GM12891 (cell line): ENCODE results near the gene CAPS.

Experiments
- DNase-seq: peaks from one replicate; pipeline ENCODE4 v3.0.0; 2011; ENCODE audit warnings: low spot score; ENCODE audit not compliant: insufficient read length
- FAIRE-seq: peaks from 2 replicates; lab custom pipeline; 2011; peaks lifted over from hg19 to GRCh38; lab: Jason Lieb, UNC
- PAX5 ChIP-seq: IDR thresholded peaks from 2 replicates; pipeline ENCODE4 v1.6.1; 2011; ENCODE audit warnings: low read length, moderate library complexity, mild to moderate bottlenecking; ENCODE audit not compliant: insufficient read depth, severe bottlenecking
- POLR2A ChIP-seq: IDR thresholded peaks from 2 replicates; pipeline ENCODE4 v1.6.1; 2011; ENCODE audit warnings: low read depth, low read length, control low read depth
- POLR2AphosphoS5 ChIP-seq: IDR thresholded peaks from 2 replicates; pipeline ENCODE4 v1.6.1; 2011; ENCODE audit warnings: low read depth, low read length, control low read depth
- POU2F2 ChIP-seq: IDR thresholded peaks from 2 replicates; pipeline ENCODE4 v1.6.1; 2011; ENCODE audit warnings: low read depth, mild to moderate bottlenecking, control low read depth, low read length, moderate library complexity
- SPI1 ChIP-seq: IDR thresholded peaks from 2 replicates; pipeline ENCODE4 v1.6.1; 2011; ENCODE audit warnings: low read depth, low read length, control low read depth
- TAF1 ChIP-seq: IDR thresholded peaks from 2 replicates; pipeline ENCODE4 v1.6.1; 2011; ENCODE audit warnings: low read depth, low read length, control low read depth

The CAPS gene

GRCh38 chr19:5899728-5900526, 14.1 kb upstream of the CAPS start:
- no peak for FAIRE-seq
- no peak for DNase-seq
- TF ChIP-seq POU2F2 (no peak), POLR2A (no peak), SPI1 (no peak)

- TF ChIP-seq PAX5 (no peak), SPI1 (no peak), POLR2A (no peak), POLR2AphosphoS5 (no peak), POU2F2 (no peak), TAF1 (no peak)
- FAIRE-seq (no peak), DNase-seq (no peak)
Measured at GRCh38 chr19:5900976-5901375, 13.1 kb upstream of the CAPS start.

- TF ChIP-seq POU2F2 (no peak), TAF1 (no peak), POLR2A (no peak), SPI1 (no peak), PAX5 (no peak), POLR2AphosphoS5 (no peak)
- no peak for FAIRE-seq
- no peak for DNase-seq
Measured at GRCh38 chr19:5903056-5903623, 10.9 kb upstream of the CAPS start.

DNA sequence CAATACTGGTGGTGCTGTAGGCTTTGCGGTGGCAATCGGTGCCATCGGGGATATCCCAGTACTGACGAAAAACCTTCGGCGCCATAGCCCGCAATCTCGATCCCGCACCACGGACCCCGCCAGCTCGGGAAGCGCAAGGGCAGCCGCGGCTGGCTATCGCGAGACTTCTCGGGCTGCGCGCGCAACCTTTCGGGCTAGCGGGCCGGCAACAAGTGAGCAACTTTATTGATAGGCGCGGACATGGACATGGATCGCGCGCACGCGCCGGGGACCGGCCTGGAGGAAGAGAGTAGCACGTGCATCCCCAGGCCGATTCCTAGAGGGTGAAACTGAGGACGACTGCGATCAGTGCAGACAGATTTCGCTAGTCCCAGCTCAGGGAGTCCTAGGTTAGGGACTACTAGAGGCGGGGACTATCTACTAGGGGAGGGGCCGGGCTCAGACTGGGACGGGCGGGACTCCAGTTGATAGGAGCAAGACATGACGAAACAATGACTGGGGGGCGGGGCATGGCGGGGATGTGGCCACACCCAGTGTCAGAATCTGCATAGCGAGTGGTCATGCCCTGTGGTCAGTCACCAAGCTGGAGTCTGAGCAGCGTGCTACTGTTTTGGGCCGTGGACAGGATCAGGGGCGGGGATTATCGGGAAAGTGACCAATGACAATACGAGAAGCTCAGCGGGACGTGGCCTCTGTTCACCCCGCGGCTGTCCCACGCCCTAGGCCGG, 10.3 kb upstream of the CAPS start, which contains the start of gene NDUFA11:
TSS of gene NDUFA11 (minus strand) at position 167 of the 728 bp plus-strand sequence. CDS start at position 85, 82 bp downstream.
- FAIRE-seq (no peak), DNase-seq (peak; percentile 97)
- TF ChIP-seq PAX5 (peak; percentile 32), SPI1 (no peak), TAF1 (peak; percentile 67), POU2F2 (peak; percentile 40), POLR2AphosphoS5 (peak; percentile 82; the same call in 1 of the 2 replicates), POLR2A (peak; percentile 77)

- DNase-seq (peak; percentile 98), FAIRE-seq (peak; percentile 100)
- TF ChIP-seq POLR2A (peak; percentile 67), POU2F2 (no peak; the same call in 1 of the 2 replicates), PAX5 (no peak), TAF1 (peak; percentile 56), POLR2AphosphoS5 (no peak), SPI1 (no peak)
Measured at GRCh38 chr19:5904352-5905113, 9.5 kb upstream of the CAPS start, which contains the start of gene VMAC. TSS of gene VMAC (plus strand) at chr19:5904872. CDS start at chr19:5904891, 19 bp downstream.

DNA sequence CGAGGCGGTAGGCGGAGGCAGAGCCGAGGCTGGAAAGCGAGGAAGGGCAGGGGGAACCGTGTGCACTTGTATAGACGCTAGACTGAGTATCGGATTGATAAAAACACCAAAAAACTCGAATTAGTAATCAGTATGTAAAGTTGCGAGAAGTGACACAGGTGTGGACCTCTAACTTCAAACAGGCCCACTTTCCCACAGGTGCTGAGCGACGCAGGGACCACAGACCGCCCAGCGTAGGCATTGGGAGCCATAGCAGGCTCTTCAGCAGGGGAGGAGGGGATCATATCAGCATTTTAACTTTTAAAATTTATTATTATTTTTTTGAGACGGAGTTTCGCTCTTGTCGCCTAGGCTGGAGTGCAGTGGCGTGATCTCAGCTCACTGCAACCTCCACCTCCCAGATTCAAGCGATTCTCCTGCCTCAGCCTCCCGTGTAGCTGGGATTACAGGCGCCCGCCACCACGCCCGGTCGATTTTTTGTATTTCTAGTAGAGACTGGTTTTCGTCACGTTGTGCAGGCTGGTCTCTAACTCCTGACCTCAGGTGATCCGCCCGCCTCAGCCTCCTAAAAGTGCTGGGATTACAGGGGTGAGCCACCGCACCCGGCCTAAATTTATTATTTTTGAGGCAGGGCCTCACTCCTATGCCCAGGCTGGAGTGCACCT, 8.8 kb upstream of the CAPS start:
- TF ChIP-seq SPI1 (no peak), TAF1 (no peak), POLR2A (no peak), PAX5 (no peak), POU2F2 (no peak), POLR2AphosphoS5 (no peak)
- DNase-seq = no peak
- FAIRE-seq = no peak

- DNase-seq = no peak
- no peak for TF ChIP-seq POLR2AphosphoS5
- TF ChIP-seq PAX5 = no peak
- TF ChIP-seq SPI1 = no peak
- TF ChIP-seq POU2F2 = no peak
- TF ChIP-seq POLR2A = no peak
- TF ChIP-seq TAF1 = no peak
- no peak for FAIRE-seq
Measured at GRCh38 chr19:5907241-5907640, 6.8 kb upstream of the CAPS start.

DNA sequence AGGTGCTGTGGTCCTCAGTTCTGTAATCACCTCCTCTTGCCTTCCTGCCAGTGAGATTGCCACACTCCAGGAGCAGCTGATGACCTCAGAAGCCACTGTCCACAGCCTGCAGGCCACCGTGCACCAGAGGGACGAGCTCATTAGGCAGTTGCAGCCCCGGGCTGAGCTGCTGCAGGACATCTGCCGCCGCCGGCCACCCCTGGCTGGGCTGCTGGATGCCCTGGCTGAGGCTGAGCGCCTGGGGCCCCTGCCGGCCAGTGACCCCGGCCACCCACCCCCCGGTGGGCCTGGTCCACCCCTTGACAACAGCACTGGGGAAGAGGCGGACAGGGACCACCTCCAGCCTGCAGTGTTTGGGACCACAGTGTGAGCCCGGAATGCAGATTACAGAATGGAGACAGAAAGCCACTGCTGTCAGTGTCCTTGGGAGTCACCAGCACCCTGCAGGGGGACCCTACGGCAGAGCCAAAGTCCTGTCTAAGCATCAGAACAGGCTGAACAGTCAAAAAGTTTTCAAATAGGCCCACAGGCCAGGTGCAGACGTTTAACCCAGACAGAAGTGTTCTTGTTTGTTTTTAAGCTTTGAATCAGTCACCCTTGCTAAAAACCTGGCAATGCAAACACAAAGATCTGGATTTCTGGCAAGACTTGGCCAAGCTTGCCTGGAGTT, 5.1 kb upstream of the CAPS start:
- FAIRE-seq (no peak), DNase-seq (no peak)
- TF ChIP-seq POLR2AphosphoS5 = no peak
- no peak for TF ChIP-seq POU2F2
- TF ChIP-seq PAX5 = no peak
- no peak for TF ChIP-seq SPI1
- TF ChIP-seq POLR2A = no peak
- no peak for TF ChIP-seq TAF1

- TF ChIP-seq TAF1 = no peak
- no peak for TF ChIP-seq POU2F2
- no peak for TF ChIP-seq POLR2AphosphoS5
- no peak for TF ChIP-seq POLR2A
- TF ChIP-seq PAX5 = no peak
- TF ChIP-seq SPI1 = no peak
- FAIRE-seq = no peak
- DNase-seq = no peak
Measured at GRCh38 chr19:5910638-5910907, 3.5 kb upstream of the CAPS start.
